GM18526 (cell line): ENCODE data around the gene PTPRU.

Experiments
- POLR2A ChIP-seq: IDR thresholded peaks from 3 replicates; pipeline ENCODE4 v1.6.1; 2011; ENCODE audit not compliant: insufficient read length; ENCODE audit errors: extremely low read depth

Gene PTPRU

GRCh38 chr1:29249170-29249691 lies 12.9 kb downstream of the PTPRU start:
- TF ChIP-seq POLR2A, result no peak

GRCh38 chr1:29249951-29250581 lies 13.7 kb downstream of the PTPRU start:
- TF ChIP-seq POLR2A, result no peak

GRCh38 chr1:29251164-29252124 lies 15.1 kb downstream of the PTPRU start:
- TF ChIP-seq POLR2A, result no peak

- no peak for TF ChIP-seq POLR2A
These were observed 16.9 kb downstream of the PTPRU start for GRCh38 chr1:29253180-29253579.

- no peak for TF ChIP-seq POLR2A
These were observed 18.0 kb downstream of the PTPRU start for GRCh38 chr1:29254346-29254745.

- TF ChIP-seq POLR2A, result no peak
These were observed 18.9 kb downstream of the PTPRU start for GRCh38 chr1:29255134-29255666.

- no peak for TF ChIP-seq POLR2A
These were observed 20.1 kb downstream of the PTPRU start for GRCh38 chr1:29256394-29256793.

GRCh38 chr1:29256979-29257804 lies 20.9 kb downstream of the PTPRU start:
- no peak for TF ChIP-seq POLR2A

GRCh38 chr1:29258189-29258975 lies 22.1 kb downstream of the PTPRU start:
- TF ChIP-seq POLR2A, result no peak

- TF ChIP-seq POLR2A, result no peak
These were observed 22.9 kb downstream of the PTPRU start for GRCh38 chr1:29258976-29259801.

- no peak for TF ChIP-seq POLR2A
These were observed 23.6 kb downstream of the PTPRU start for GRCh38 chr1:29259802-29260441.

- TF ChIP-seq POLR2A, result no peak
These were observed 24.2 kb downstream of the PTPRU start for GRCh38 chr1:29260531-29260930.
